H1 (cell line): Measurements from ENCODE around the gene NMT2. TPM values are rescaled to one million over a fixed set of nuclear protein-coding genes. Genes with fewer than 3 reads are reported as not detected.

Experiments
- EGR1 ChIP-seq: IDR thresholded peaks from 2 replicates; pipeline ENCODE4 v1.6.1; 2011; ENCODE audit warnings: low read depth, low read length, borderline replicate concordance
- HDAC6 ChIP-seq: IDR thresholded peaks from one replicate; pipeline ENCODE4 v1.7.1; 2012; ENCODE audit warnings: low read depth, mild to moderate bottlenecking, inconsistent platforms, low read length, moderate library complexity
- PHF8 ChIP-seq: fragments of 200-600 bp; sonication (generic); conservative IDR thresholded peaks from 2 replicates; pipeline ENCODE4 v1.7.1; 2012; ENCODE audit warnings: low read depth, mild to moderate bottlenecking, inconsistent platforms, low read length, moderate library complexity
- RFX5 ChIP-seq: IDR thresholded peaks from 2 replicates; pipeline ENCODE4 v1.6.1; 2011; ENCODE audit warnings: low read depth, low read length, improper control_type of control experiment, borderline replicate concordance
- TAF7 ChIP-seq: optimal IDR thresholded peaks from 2 replicates; pipeline ENCODE3; 2011; ENCODE audit warnings: low read depth, mild to moderate bottlenecking, inconsistent platforms, low read length, moderate library complexity, borderline replicate concordance
- polyA plus RNA-seq, 7 experiments: library from polyadenylated mRNA; depleted of rRNA in 3 of 7; stranded (reverse) in 5 of 7; unstranded in 2 of 7; fragments of >200 nt in 5 of 7; fragments of 200-250 nt in 2 of 7; gene quantifications; 1 replicate in 5 of 7; 2 replicates in 1 of 7; 4 replicates in 1 of 7; pipeline versions ENCODE4 v1.2.1 to v1.2.3, GENCODE V29; 2011 to 2013; ENCODE audit warnings: missing spikeins in 2 of 7, mixed read lengths in 2 of 7
- total RNA-seq: library from RNA; stranded (reverse); fragmentation: NEBNext Ultra II Directional; extraction: Animal tissue kit (Norgen Biotek cat#: 25700); gene quantifications from 2 replicates; pipeline ENCODE4 v1.2.1, GENCODE V29; 2021

NMT2 gene
- total and polyA plus RNA-seq, 2 of the 8 experiments (the other 6 are each of a cell fraction or from before 2014, with no cell fraction given): 4.4 to 15.4 TPM

GRCh38 chr10:15197911-15198310, 29.4 kb upstream of the NMT2 start (continued):
- TF ChIP-seq TAF7: no peak
- TF ChIP-seq RFX5: no peak
- TF ChIP-seq EGR1: no peak
- no peak for TF ChIP-seq PHF8
- no peak for TF ChIP-seq HDAC6
